ENCODE data around the gene MYBPH. TPM values are rescaled to one million over a fixed set of nuclear protein-coding genes. Genes with fewer than 3 reads are reported as not detected.

MYBPH gene
- total and polyA plus RNA-seq, 10 of the 15 experiments (the other 5 are each of a cell fraction or from before 2014, with no cell fraction given): 0.06 to 0.10 TPM; not detected in 8

DNA sequence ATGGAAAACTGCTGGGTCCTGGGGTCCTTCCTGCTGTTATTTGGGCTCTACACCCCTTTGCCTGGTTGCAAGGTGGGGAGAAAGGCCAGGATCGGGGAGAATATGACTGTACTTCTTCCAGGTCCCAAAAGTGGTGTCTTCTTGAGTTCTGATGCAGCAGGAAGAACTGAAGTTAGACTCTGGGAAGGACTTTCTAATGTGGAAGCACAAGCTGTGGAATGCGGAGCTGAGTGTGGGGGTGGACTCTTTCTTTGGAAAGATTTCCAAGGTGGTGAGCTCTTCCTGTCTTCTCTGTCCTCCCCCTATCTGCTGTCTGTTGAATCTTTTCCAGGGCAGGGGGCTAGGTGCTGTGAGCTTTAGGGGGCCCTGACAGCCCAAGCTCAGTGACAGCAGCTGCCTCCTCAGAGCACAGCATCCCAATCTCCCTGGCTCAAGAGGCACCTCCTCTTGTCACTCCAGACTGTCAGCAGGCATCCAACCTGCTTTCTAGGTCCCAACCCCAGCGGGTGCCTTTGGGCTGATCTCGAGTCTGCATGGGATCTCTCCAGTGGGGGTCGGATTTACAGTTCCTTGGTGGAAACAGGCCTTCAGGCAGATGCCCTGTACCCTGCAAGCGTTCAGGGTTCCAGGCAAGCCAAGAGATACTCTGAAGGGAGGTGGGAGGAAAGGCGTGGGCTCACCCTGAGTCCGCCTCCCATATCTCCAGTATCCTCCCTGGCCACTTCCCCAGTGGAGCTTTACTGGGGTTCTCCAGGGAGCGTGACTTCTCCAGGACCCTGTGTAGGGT is 24.9 kb downstream of the MYBPH start:
- Histone ChIP-seq H3K4me2 (ENCODE audit: control insufficient read depth, insufficient read depth) (no peak overlapping the region), H3K36me3 (ENCODE audit: control insufficient read depth in 2 of 2, insufficient read depth in 2 of 2, low read length in 1 of 2) (no peaks in the 10 kb centered on the region), H3K79me2 (ENCODE audit: control insufficient read depth, insufficient read depth, low read length) (no peaks in the 10 kb centered on the region), H3K4me3 (no peak overlapping the region), H3K9ac (ENCODE audit: control insufficient read depth, insufficient read depth, low read length) (no peak overlapping the region), H2AFZ (ENCODE audit: control insufficient read depth, low read depth, low read length) (no peak overlapping the region), H4K20me1 (ENCODE audit: control insufficient read depth, insufficient read depth) (no peaks in the 10 kb centered on the region), H3K27me3 (replicated peaks in 1 of 2; ENCODE audit: control insufficient read depth in 2 of 2, insufficient read depth in 2 of 2, low read length in 1 of 2) (peaks cover 0 to 4% of the 10 kb centered on the region in 2 experiments; a peak in 3 of 4 replicates), H3K4me1 (ENCODE audit: control insufficient read depth, insufficient read depth, low read length) (no peaks in the 10 kb centered on the region), H3K27ac (ENCODE audit: control insufficient read depth, insufficient read depth) (no peak overlapping the region), H3K9me3 (replicated peaks; ENCODE audit: control insufficient read depth, insufficient read depth, low read length) (no peaks in the 10 kb centered on the region)
- no peak for FAIRE-seq
- ChIA-PET POLR2A (no interaction called here), SMC1A (ENCODE audit: uncharacterized antibody, unreplicated experiment) (interaction anchor here (0.7 to 1.1 kb wide), 2 partner anchors 33 to 65 kb away, joined by 4 read pairs; no protein-coding TSS in a partner anchor), CTCF (interaction anchor here (1.0 to 1.4 kb wide), 3 partner anchors 66 to 118 kb away, joined by 3 to 4 read pairs (median 3); no protein-coding TSS in a partner anchor), RAD21 (ENCODE audit: unreplicated experiment) (no interaction called here)
- BruUV-seq (replicated peaks): no TSS peak
- ATAC-seq: no peak
- in situ Hi-C loops (cut with MboI): no loop called here
- DNase-seq (ENCODE audit: low read depth, low spot score): no peak
- intact Hi-C loops (cut with micrococcal nuclease; ENCODE audit: unreplicated experiment): no loop called here
- TF ChIP-seq NRF1 (conservative IDR thresholded peaks at IDR 0.05; ENCODE audit: low read depth, low read length): no peak
- no peak for TF ChIP-seq RELA (IDR thresholded peaks at IDR 0.05; ENCODE audit: borderline replicate concordance, partially characterized antibody)
- TF ChIP-seq SUZ12 (IDR thresholded peaks at IDR 0.05; ENCODE audit: unreplicated experiment): no peak
- TF ChIP-seq, protein P1, sequence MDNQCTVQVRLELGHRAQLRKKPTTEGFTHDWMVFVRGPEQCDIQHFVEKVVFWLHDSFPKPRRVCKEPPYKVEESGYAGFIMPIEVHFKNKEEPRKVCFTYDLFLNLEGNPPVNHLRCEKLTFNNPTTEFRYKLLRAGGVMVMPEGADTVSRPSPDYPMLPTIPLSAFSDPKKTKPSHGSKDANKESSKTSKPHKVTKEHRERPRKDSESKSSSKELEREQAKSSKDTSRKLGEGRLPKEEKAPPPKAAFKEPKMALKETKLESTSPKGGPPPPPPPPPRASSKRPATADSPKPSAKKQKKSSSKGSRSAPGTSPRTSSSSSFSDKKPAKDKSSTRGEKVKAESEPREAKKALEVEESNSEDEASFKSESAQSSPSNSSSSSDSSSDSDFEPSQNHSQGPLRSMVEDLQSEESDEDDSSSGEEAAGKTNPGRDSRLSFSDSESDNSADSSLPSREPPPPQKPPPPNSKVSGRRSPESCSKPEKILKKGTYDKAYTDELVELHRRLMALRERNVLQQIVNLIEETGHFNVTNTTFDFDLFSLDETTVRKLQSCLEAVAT (IDR thresholded peaks at IDR 0.05): no peak
- no peak for TF ChIP-seq SREBF2 (IDR thresholded peaks at IDR 0.05; ENCODE audit: low read length)
- no peak for TF ChIP-seq RUNX3 (IDR thresholded peaks at IDR 0.05; ENCODE audit: low read length)
- no peak for TF ChIP-seq MYC (IDR thresholded peaks at IDR 0.05; ENCODE audit: insufficient read depth, insufficient read length, insufficient replicate concordance, low read length, severe bottlenecking)
- TF ChIP-seq, protein P2, sequence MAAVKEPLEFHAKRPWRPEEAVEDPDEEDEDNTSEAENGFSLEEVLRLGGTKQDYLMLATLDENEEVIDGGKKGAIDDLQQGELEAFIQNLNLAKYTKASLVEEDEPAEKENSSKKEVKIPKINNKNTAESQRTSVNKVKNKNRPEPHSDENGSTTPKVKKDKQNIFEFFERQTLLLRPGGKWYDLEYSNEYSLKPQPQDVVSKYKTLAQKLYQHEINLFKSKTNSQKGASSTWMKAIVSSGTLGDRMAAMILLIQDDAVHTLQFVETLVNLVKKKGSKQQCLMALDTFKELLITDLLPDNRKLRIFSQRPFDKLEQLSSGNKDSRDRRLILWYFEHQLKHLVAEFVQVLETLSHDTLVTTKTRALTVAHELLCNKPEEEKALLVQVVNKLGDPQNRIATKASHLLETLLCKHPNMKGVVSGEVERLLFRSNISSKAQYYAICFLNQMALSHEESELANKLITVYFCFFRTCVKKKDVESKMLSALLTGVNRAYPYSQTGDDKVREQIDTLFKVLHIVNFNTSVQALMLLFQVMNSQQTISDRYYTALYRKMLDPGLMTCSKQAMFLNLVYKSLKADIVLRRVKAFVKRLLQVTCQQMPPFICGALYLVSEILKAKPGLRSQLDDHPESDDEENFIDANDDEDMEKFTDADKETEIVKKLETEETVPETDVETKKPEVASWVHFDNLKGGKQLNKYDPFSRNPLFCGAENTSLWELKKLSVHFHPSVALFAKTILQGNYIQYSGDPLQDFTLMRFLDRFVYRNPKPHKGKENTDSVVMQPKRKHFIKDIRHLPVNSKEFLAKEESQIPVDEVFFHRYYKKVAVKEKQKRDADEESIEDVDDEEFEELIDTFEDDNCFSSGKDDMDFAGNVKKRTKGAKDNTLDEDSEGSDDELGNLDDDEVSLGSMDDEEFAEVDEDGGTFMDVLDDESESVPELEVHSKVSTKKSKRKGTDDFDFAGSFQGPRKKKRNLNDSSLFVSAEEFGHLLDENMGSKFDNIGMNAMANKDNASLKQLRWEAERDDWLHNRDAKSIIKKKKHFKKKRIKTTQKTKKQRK (IDR thresholded peaks at IDR 0.05; ENCODE audit: low read depth, low read length): no peak
- no peak for TF ChIP-seq POLR2AphosphoS5 (IDR thresholded peaks at IDR 0.05; ENCODE audit: low read length)
- TF ChIP-seq, protein P3, sequence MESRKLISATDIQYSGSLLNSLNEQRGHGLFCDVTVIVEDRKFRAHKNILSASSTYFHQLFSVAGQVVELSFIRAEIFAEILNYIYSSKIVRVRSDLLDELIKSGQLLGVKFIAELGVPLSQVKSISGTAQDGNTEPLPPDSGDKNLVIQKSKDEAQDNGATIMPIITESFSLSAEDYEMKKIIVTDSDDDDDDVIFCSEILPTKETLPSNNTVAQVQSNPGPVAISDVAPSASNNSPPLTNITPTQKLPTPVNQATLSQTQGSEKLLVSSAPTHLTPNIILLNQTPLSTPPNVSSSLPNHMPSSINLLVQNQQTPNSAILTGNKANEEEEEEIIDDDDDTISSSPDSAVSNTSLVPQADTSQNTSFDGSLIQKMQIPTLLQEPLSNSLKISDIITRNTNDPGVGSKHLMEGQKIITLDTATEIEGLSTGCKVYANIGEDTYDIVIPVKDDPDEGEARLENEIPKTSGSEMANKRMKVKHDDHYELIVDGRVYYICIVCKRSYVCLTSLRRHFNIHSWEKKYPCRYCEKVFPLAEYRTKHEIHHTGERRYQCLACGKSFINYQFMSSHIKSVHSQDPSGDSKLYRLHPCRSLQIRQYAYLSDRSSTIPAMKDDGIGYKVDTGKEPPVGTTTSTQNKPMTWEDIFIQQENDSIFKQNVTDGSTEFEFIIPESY (IDR thresholded peaks at IDR 0.05): no peak
- TF ChIP-seq ZNF384 (IDR thresholded peaks at IDR 0.05; ENCODE audit: borderline replicate concordance, low read depth, low read length): no peak
- 11% methylated on average over 9 of the region's 9 CpGs for WGBS (ENCODE audit: insufficient coverage, insufficient replicate concordance, low lambda C conversion rate, missing lambda C conversion rate)
